GM21367 (cell line): Measurements from ENCODE around the gene IYD.
"Not testable (repeated sequence)": the region's sequence is repeated elsewhere in the genome, so short reads cannot be mapped to it uniquely, and the experiment has no call there.

Experiments used
- ATAC-seq: cut with Tn5 transposase; IDR thresholded peaks from one replicate; pipeline ENCODE4 v1.9.1; 2021; ENCODE audit not compliant: unreplicated experiment

IYD gene

GRCh38 chr6:150352321-150353296 lies 16.2 kb upstream of the IYD start:
- ATAC-seq: no peak

DNA sequence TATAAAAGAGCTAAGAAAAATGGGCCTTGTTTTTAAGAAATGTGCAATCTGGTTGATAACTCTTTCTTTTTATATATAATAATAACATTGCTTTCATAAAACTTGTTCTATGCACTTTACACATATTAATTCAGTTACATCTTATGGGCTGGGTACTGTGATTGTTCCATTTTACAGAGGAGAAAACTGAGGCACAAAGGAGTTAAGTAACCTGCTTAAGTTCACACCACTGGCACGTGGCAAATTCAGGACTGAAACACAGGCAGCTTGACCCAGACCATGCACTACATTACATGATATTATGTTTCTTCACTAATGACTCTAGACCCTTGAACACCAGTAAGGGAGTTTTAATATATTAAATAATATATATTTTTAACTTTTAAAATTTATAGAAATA lies 15.4 kb upstream of the IYD start:
- no peak for ATAC-seq

GRCh38 chr6:150354754-150355571 lies 13.8 kb upstream of the IYD start:
- no peak for ATAC-seq

- no peak for ATAC-seq
Observed at GRCh38 chr6:150355932-150356331, 12.9 kb upstream of the IYD start.

- ATAC-seq: no peak
Observed at GRCh38 chr6:150361876-150362275, 6.9 kb upstream of the IYD start.

- no peak for ATAC-seq
Observed at GRCh38 chr6:150363733-150364132, 5.1 kb upstream of the IYD start.

- no peak for ATAC-seq
Observed at GRCh38 chr6:150366118-150366778, 2.6 kb upstream of the IYD start.

GRCh38 chr6:150369408-150369807 lies 596 bp downstream of the IYD start:
- no peak for ATAC-seq

GRCh38 chr6:150370112-150370511 lies 1.3 kb downstream of the IYD start:
- no peak for ATAC-seq

- no peak for ATAC-seq
Observed at GRCh38 chr6:150371356-150371755, 2.5 kb downstream of the IYD start.

DNA sequence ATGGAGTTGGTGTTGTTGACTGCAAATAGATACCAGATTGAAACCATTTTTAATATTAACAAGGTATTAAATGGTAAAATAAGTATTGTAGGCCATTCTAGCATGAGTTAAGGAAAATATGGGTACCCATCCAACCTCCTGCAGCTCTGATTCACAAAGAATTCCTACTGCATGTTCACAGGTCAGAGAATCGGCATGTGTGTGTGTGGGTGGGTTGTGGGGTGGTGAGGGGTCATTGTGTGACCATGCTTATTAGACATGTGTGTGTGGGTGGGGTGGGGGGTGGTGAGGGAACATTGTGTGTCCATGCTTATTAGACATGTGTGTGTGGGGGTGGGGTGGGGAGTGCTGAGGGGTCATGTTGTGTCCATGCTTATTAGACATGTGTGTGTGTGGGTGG lies 3.2 kb downstream of the IYD start:
- ATAC-seq: no peak

- ATAC-seq: no peak
Observed at GRCh38 chr6:150373260-150373701, 4.5 kb downstream of the IYD start.

DNA sequence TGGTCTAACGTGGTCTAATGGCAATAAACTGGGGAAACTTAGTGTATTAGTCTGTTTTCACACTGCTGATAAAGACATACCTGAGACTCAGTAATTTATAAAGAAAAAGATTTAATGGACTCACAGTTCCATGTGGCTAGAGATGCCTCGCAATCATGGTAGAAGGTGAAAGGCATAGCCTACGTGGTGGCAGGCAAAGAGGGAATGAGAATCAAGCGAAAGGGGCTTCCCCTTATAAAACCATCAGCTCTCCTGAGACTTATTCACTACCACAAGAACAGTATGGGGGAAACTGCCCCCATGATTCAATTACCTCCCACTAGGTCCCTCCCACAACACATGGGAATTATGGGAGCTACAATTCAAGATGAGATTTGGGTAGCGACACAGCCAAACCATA lies 5.5 kb downstream of the IYD start:
- ATAC-seq: not testable (repeated sequence)

DNA sequence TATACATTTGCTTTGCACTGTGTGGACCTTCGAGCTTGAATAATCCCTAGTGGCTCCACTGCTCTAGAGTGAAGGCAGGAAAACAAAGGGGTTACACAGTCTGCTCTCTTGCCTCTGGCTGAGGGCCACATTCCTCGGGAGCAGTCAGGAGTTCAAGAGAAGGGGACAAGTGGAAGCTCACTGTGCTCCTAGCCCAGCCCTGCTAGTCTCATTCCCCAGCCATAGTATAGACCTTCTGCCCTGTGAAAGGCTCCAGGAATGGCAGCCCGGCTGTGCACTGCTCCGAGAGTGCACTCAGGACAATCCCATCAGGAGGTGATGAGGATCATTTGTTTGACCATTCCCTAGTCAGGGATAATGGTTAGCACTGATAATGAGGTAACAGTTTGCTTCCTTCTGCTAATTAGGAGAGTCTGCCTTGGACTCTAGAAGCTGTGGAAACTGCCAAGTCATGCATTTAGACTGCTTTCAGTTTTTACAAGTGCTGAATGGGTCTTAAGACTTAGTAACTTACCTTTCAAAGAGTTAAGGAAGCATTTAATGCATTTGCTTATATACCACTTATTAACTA lies 8.5 kb downstream of the IYD start:
- ATAC-seq: no peak

GRCh38 chr6:150380256-150380655 lies 11.4 kb downstream of the IYD start:
- ATAC-seq: no peak

DNA sequence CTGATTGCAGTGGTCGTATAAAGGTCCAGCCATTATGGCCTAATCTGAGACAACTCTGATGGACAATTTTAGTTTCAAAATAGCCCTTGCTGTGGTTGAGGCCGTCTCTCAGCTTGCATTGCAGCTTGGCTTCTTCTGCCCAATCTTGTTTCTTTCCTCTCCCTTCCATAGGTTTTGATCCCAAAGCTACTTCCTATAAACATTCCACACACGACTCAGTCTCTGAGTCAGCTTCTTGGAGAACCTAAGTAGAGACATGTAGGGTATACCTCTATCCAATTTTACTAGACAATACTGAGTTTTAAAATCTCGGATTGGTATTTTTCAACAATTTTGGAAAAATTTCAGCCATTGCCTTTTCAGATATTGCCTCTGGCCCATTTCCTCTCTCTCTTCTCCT lies 13.4 kb downstream of the IYD start:
- ATAC-seq: no peak

DNA sequence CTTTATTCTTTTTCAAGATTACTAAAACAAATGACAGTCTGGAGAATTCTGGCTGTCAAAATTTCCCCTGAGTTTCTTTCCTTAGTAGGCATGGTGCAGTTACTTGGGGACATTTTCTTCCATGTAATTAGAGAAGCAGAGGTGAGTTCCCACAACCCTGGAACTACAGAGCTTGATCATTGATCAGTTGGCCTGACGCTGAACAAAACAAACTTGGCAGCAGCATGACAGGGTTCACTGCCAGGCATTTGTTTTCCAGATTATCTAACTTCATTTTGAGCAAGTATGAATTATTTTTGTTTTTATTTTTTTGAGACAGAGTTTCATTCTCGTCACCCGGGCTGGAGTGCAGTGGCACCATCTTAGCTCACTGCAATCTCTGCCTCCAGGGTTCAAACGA lies 22.6 kb downstream of the IYD start:
- no peak for ATAC-seq

DNA sequence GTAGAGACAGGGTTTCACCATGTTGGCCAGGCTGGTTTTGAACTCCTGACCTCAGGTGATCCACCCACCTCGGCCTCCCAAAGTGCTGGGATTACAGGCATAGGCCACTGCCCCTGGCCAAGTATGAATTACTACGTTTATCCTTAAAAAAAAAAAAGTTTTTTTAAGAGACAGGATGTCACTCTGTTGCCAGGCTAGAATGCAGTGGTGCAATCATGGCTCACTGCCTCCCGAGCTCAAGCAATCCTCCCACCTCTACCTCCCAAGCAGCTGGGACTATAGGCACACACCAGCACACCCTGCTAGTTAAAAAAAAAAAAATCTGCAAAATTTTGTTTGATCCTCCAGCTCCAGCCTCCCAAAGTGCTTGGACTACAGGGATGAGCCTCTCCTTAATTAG lies 23.1 kb downstream of the IYD start:
- no peak for ATAC-seq

GRCh38 chr6:150392452-150393220 lies 23.8 kb downstream of the IYD start:
- no peak for ATAC-seq
